Cerebellar cortex (tissue), 1 donor: Measurements from ENCODE around the gene EPAS1.

ENCODE experiments used
- DNase-seq: peaks from one replicate; pipeline ENCODE4 v3.0.0-alpha.2; 2015; ENCODE audit warnings: low spot score

The EPAS1 gene

DNA sequence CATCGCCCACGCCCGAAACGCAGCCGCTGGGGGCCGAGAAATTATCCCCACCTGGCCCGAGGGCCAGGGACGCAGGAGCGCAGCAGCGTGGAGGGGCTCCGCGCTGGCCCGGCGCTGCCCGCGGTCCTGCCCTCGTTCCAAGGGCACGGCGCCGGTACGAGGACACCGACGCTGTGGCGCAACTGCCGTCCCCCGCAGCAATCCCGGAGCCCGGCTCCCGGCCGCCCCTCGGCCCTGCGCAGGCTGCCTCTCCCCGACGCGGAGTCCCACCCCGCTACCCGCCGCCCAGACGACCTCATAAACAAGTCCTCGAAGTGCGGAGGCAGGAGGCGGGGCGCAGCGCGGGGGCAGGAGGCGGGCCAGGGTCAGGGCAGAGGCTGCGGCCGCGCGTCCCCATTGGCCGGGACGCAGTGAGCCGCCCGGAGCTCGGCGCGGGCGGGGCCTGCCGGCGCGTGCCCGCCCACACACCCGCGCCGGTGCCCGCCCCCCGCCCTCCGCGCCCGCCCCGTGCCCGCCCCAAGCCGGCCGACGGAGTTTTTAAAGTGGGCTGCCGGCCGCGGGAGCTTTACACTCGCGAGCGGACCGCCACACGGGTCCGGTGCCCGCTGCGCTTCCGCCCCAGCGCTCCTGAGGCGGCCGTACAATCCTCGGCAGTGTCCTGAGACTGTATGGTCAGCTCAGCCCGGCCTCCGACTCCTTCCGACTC is at the start of gene EPAS1:
Gene EPAS1 (plus strand): TSS at position 568 of the 706 bp plus-strand sequence. CDS start 505 bp downstream, outside the sequence.
- DNase-seq = peak; percentile 18

DNA sequence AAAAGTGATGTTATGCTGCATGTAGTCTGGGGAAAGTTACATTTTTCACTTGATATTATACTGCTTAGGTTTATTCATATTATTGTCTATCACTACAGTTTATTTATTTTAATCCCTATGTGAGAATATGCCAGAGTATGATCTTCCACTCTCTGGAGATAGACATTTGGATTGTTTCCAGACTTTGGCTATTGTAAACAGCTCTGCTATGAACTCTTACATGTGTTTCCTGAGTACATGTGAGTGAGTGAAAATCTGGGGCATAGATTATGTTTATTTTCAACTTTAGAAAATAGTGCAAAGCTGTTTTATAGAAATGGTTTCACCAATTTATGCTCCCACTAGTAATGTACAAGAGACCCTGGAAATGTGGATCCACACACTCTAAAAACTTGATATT is 49.0 kb upstream of the EPAS1 start:
- no peak for DNase-seq

DNA sequence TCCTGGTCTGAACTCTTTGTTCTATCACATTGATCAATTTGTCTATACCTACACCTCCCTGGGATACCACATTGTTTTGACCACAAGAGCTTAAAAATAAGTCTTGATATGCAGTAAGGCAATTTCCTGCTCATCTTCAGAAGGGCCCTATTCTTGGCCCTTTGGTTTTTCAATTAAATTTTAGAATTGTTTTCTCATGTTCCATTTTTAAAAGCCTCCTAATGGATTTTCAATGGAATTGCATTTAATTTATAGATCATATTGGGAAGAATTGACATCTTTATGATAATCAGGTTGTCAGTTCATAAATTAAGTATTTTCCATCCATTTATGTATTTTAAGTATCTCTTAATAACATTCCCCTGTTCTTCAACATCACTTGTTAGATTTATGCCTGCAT is 47.6 kb upstream of the EPAS1 start:
- DNase-seq = no peak

DNA sequence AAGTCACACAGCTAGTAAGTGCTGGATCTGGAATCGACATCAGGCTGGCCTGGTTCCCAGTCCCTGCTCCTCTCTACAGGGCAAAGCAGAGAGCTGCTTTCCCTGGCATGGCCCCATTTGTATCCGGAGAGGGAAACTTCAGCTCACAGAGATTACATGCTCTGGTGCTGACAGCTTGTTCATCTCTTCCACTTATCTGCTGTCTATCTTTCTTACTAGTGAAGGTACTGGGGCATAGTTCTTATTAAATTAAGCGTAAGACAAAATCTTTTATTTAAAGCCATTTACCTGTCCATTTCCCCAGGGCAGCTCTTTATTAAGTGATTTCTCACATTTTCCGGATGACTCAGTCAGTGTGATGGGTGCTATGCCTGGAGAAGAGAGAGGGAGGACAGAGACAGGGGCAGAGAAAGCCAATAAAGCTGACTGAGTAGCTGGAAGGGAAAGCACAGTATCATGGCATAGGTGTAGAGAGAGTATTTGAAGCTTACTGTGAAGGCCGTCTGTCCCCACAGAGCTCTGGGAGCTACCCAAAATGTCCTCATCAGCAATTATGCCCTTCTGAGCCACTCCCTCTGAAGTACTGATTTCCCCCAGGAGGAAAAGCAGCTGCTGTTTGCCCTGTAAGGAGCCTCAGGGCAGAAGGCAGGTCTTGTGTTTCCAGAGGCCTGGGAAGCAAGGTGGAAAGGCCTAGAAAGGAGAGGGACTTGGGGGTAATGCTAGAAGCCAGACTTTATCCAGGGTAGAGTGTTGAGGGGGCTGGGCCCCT is 44.1 kb upstream of the EPAS1 start:
- DNase-seq = peak; percentile 28

DNA sequence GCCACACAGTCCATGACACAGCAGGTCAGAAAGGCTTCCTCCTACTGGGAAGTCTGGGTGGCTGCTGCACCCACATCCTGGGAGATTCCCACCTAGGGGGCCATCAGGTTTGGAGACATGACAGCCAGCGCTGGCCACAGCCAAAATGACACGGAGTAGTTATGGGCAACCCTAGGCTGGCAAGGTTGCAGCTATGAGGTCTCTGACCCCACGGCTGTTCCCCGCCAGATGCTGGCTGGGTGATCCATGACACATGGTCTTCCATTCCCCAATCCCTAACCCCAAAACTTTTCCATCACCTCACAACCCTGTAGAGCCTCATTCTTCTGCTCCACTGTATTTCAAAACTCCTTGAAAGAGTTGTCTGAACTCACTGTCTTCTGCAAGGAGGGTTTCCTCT is 42.7 kb upstream of the EPAS1 start:
- DNase-seq = no peak

DNA sequence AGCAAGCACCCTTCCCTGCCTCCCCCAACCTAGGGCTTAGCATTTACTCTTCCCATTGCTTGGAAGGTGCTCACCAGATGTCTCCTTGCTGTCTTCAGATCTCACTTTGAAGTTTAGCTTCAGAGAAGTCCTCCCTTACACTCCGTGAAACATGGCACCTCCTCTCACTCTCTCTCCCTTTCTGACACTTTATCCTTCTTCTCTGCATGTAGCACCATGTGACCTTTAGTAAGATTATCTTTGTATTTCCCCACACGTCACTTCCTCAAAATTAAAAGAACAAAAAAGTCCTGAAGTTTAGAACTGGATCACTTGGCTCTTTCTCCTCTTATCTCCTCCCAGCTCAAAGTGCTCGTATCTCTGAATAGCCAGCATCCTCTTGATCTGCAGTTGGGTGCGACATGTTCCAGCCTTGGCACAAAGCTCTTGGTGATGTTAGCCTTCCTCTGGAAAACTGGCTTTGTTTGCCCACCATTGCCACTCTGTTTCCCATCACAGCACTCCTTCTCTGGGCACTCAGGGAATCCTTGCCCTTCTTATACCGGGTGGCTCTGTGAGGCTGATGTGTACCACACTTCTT is 40.6 kb upstream of the EPAS1 start:
- no peak for DNase-seq

DNA sequence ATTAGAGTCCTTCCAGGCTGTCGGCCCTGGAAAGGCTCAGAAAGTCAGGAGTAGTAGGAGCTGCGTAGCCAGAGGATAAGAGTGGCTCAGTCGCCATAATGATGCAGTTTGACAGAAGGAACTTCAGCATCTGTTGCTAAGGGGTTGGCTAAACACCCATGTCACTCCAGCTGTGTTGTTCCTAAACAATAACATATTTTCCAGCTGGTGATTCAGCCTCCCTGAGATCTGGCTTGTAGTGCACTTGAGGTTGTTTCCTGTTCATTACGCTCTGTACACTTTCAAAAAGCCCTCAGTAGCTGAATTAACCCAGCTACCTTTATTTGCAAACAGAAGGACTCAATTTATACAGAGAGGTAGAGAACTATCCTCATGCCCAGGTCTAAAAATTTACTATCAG is 39.7 kb upstream of the EPAS1 start:
- DNase-seq = no peak

DNA sequence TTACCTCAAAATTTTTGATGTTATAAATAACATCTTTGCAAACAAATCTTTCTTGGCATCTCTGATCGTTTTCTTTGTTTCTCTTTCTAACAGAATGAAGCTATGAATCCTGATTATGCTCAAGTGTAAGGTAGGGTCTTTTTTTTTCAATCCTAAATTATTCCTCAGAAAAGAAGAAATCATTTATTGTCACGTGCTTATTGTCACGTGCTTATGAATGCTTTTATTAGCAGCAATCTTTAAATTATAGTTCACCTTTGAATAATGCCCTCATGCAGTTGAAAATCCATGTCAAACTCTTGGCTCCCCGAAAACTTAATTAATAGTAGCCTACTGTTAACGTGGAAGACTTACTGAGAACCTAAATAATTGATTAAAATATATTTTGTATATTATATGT is 39.2 kb upstream of the EPAS1 start:
- no peak for DNase-seq

DNA sequence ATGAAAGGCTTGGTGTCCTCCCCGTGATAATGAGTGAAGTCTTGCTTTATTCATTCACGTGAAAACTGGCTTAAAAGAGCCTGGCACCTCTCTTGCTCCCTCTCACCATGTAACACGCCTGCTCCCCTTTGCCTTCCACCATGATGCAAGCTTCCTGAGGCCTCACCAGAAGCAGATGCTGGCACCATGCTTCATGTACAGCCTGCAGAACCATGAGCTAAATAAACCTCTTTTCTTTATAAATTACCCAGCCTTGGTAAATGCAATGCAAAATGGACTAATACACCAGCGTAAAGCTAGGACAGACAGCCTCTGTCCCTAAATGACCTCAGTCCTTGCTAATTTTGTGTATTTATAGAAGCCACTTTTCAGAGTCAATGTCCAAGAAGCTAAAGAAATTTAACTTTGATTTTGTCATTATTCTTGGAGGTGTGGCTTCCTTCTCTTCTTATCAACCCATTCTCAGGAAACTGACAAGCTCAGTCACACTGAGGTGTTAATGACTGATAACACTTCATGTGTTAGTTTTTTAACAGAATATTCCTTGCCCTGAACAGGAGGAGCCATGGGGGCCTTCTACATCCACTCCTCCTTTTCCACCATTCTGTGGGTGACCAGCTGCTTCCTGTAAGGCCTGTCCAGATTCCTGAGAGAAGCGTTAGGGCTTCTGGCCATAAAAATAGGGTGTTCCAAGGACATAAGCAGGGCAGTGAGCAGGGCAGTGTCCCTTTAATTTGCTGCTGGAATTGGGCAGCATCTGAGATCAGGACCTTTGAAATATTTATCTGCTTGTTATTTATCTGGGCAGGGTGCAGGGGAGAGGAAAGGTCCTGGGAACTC is 38.0 kb upstream of the EPAS1 start:
- no peak for DNase-seq

DNA sequence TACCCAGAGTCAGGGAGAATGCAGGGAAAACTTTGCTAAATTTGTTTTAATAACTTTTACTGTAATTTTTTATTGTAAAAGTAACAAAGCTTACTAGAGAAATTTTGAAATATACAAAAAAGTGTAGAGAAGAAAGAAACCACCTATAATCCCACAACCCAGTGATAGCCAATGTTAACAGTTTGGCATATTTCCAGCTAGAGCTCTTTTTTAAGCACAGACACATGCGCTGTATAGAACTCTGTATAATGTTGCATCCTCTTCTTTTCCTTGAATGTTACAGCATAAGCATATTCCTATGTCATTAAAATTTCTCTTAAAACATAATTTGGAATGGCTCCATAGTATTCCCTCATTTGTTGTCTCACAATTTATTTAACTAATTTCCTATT is 37.4 kb upstream of the EPAS1 start:
- no peak for DNase-seq

DNA sequence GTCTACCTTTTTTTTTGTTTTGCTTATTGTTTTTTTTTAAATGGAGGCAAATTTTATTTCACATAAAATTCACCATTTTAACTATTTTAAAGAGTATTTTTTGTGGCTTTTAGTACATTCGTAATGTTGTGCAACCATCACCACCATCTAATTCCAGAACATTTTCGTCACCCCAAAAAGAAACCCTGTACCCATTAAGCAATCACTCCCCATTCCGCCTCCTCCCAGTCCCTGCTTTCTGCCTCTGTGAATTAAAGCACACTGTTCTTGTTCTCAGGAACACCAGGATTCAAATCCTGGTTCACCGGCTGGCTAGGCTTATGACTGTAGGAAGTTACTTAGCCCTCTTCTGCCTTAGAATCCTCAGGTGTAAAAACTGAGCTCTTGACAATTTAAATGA is 36.9 kb upstream of the EPAS1 start:
- no peak for DNase-seq

DNA sequence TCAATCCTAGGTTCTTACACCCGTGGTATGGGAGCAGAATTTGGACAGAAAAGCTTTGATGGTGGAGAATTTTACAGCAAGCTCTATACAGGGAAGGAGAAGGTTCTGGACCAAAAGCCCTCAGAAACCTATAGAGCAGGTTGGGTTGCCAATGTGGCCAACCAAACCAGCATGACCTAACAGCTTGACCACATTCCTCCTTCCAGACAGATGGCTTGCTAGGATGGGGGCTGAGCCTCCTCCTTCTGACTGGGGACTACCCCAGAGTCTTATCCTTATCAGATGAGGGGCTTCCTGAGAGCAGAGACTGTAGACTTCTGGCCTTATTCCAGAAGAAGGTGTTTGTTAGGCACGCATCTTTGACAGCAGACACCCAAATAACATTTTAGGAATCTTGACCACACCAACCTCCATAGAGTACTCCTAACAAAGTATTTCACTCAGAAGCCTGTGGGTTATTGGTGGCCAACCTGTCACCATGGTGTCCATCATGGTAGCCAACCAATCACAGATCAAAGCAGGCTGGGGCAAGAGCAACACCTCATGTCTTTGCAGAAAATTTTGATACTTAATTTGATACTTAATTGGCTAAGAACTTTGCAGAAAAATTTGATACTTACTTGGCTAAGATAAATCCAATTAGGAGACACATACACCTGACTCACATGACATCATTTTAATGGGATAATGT is 34.8 kb upstream of the EPAS1 start:
- no peak for DNase-seq

DNA sequence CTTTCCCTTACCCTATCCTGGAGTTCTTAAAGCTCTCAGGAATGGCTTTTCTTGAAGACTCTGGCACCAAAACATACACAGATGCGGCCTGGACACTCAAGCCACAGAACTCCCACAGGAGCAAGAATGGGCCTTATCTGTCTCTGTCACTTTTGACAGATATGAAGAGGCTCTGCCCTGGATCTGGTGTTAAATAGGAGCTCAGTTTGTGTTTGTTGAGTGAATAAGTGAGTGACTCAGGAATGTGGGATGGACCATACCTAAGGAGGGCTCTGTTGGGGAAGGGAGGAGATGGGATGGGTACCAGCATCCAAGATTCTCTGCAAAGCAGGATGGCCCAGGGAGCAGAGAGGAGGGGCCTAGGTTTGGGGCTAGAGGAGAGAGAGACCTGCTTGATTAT is 33.9 kb upstream of the EPAS1 start:
- no peak for DNase-seq

DNA sequence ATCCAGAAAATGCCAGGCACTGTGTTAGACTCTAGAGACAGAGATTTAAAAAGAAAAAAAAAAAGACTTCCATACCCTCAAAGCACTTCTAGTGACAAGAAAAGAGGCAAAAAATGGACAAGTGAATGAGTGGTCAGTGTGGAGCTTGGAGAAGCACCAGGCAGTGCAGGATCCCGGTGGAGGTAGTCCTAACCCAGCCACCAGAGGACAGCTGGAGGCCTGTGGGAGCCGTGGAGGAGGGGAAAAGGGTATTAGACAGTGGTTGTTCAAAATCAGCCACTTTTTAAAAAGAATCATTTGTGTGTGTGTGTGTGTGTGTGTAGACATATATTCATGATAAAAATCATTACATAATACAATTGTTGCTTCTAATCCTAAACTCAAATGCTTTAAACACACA is 32.8 kb upstream of the EPAS1 start:
- no peak for DNase-seq

DNA sequence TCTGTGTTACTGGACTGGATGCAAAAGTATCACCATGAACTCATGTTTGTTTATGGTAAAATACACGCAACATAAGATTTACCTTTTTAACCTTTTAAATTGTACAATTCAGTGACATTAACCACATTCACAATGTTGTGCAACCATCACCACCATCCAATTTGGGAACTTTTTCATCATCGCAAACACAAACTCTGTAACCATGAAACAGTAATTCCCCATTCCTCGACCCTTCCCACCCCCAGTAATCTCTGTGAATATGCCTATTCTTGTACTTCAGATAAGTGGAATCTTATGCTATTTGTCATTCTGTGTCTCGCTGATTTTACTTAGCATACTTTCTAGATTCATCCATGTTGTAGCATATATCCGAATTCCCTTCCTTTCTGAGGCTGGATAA is 31.1 kb upstream of the EPAS1 start:
- no peak for DNase-seq

DNA sequence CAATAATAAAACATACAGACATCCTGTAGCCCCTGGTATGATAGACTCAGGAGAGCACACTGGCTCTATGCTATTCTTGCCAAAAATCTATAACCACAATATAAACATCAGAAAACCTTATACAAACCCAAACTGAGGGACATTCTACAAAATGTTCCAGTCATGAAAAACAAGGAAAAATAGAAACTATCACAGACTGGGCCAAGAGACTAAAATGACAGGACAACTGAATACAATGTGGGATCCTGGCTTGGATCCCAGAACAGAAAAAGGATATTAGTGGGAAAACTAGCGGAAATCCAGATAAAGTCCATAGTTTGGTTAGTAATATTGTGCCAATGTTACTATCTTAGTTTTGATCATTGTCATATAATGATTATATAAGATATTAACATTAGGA is 29.6 kb upstream of the EPAS1 start:
- DNase-seq = no peak

DNA sequence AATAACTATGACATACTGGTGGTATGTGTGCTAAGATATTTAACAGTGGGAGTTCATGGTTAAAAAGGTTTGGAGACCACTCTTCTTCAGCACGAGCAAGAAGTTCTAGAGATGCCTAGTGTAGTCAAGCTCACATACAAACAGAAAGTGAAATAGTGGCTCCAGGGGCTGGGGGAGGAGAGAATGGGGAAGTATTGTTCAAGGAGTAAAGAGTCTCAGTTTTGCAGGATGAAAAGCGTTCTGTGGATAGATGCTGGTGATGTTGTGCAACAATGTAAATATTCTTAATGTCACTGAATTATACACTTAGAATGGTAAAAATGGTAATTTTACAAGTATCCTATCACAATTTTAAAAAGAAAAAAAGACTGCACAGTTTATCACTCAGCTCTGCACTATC is 29.0 kb upstream of the EPAS1 start:
- DNase-seq = no peak

DNA sequence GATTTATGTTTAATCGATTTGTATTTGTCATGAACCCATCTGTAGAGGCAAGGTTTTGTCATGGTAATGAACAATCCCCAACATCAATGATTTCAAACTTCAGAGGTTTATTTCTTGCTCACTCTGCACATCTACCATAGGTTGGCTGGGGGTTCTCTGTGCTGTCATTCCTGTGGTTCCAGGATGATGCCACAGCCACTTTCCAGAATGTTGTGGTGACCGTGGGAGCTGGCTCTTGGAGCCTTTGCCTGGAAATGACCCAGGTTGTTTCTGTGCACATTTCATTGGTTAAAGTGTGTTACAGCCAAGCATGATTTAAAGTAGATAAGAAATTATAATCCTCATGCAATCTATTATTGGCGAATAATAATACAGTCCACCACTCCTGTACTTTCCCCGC is 28.2 kb upstream of the EPAS1 start:
- DNase-seq = no peak

DNA sequence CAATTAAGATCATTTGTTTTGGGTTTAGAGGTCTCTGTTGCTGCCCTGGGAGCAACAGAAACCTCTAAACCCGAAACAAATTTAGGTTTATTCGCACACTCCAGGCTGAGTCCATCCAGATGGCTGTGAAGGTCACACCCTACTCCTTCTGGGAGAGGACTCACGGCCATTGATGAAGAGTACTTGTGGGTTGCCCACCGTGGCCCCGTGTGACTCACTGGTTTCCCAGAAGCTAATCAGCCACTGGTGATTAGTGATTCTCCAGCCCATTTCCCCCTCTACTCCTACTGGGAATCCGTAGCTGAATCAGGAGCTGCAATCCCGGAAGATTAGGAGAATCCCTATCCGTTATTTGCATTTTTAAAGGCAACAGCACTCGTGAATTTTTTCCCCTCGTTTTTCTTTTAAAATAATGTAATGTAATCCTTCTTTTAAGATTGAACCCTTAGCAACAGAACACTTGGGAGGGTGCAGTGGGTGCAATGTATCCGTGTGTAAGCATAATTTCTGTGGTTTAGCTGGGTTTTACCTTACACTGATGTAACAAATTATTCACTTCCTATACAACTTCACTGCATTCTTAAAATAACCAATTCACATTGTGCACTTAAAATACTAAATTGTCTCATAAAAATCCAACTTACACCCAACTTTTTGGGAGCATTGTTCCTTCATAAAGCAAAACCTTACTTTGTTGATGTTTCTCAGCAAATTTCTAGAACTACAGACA is 27.5 kb upstream of the EPAS1 start:
- DNase-seq = no peak

DNA sequence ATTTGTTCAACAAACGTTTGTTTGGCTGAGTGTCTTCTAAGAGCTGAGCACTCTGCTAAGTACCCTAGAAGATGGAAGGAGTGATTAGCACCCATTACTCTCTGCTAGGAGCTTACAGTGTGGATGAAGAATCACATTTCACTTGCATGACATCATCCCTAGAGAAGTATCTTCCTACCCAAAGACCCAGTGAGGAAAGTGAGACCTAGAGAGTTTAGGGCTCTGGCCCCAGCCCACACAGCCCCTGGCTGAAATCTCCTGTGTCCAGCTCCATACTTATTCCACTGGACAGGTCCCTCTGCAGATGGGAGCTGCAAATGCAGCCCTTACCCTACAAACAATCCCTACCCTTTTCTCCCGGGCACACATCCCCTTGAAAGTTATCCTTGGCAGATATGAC is 26.8 kb upstream of the EPAS1 start:
- DNase-seq = no peak

DNA sequence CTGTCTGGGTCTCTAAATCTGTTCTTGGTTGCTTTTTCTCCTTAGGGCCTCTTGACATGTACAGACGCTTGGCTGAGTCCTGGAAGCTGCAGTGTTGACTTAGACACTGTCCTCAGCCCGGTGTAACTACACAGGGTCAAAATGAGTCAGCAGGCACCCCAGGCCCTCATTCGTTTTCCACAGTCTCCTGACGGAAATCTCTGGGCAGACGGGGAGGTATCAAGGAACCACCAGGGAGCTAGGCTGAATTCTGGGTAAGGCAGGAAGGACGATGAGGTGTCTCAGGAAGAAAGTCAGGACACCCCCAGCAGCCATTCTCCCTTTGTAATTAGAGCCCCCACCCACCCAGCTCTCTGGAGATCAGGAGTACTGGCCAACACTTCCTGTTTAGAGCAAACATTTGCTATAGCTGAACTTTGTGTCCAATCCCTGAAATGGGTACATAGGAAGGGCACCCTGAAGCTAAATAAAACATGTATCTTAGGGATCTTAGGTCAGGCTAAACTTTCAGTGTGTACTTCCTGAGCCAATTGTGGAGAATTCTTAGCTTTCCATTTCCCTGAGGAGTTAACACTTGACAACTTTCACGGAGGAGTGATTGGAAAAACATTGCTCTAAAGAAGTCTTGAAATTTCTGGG is 23.9 kb upstream of the EPAS1 start:
- DNase-seq = no peak
